ENCODE data around the gene DLGAP1. TPM values are rescaled to one million over a fixed set of nuclear protein-coding genes. Genes with fewer than 3 reads are reported as not detected.

DLGAP1 gene
- total and polyA plus RNA-seq, 7 experiments from 2014 or later, result 0.32 to 1.0 TPM; not detected in 5

- intact Hi-C loops (cut with micrococcal nuclease), result loop anchor here (2.0 to 10.0 kb wide), 5 partner anchors 29 to 1701 kb away; partner anchors contain the start of genes METTL4 (in 1 of the 2) and NDC80 (in 1 of the 2)
- peaks cover 0 to 24% (median 6%) of the 10 kb centered on the region in 5 donors for H3K36me3 Mint-ChIP-seq
- ChIA-PET POLR2A (interaction anchor here (0.6 to 5.8 kb wide), 19 partner anchors 7 to 633 kb away, joined by 3 to 109 read pairs (median 8); partner anchors contain the start of genes MYL12A, MYL12B and TGIF1), CTCF (interaction anchor here (0.6 to 4.0 kb wide), 14 partner anchors 10 to 584 kb away, joined by 3 to 35 read pairs (median 6); no protein-coding TSS in a partner anchor)
- Histone ChIP-seq H3K36me3 (ENCODE audit: control insufficient read depth in 2 of 3, insufficient read depth in 3 of 3, low read length in 3 of 3) (no peaks in the 10 kb centered on the region), H3K27ac (ENCODE audit: low read depth, low read length) (peak overlapping the region; percentile 89), H3K9me3 (ENCODE audit: control insufficient read depth in 2 of 3, low read length in 3 of 3) (no peaks in the 10 kb centered on the region), H3K4me3 (ENCODE audit: low read length) (peak overlapping the region; percentile 73), H3K27me3 (ENCODE audit: control insufficient read depth in 2 of 2, insufficient read depth in 2 of 2, low read length in 2 of 2) (no peaks in the 10 kb centered on the region), H3K4me1 (ENCODE audit: control insufficient read depth in 2 of 2, insufficient read depth in 2 of 2, low read length in 2 of 2) (peaks cover 31 to 40% of the 10 kb centered on the region in 2 donors)
- H3K4me3 Mint-ChIP-seq, result peak overlapping the region; percentile 84 to 97 (median 93)
- H3K27me3 Mint-ChIP-seq, result no peaks in the 10 kb centered on the region
- peak overlapping the region; percentile 98 to 100 (median 99) for H3K27ac Mint-ChIP-seq
- H3K9me3 Mint-ChIP-seq, result no peaks in the 10 kb centered on the region
- peak; percentile 21 for ATAC-seq
- peak in 2 of 9 donors; percentile 15 to 42 for DNase-seq
- H3K4me1 Mint-ChIP-seq, result peaks cover 32 to 66% (median 57%) of the 10 kb centered on the region in 7 donors
Observed at GRCh38 chr18:3595369-3596273, 859.5 kb downstream of the DLGAP1 start.

DNA sequence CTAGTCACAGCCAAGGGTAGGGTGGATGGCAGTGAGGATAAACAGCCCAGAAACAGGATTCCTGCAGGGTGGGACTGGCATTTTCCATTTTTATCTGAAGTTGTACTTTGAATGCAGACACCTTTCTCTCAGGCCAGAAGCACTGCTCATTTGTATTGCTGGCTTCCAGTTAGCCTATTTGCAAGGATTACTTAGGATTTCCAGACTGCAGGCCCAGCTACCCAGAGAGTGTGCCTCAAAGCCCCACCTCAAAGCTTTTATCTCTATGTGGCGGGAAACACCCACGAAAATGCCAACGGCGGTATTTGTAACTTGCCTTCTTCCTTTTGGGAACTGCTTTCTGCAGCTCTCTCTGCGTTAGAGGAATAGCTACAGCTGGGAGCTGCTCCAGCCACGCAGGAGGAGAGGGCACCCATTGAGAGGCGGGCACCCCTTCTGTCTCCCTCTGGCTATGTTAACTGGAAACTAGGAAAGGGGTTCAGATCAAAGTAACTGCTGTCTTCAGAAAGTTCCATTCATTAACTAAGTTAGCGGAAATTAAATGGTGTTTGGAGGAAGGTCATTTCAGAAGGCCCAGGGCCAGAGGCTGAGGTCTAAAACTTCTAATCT, 860.2 kb downstream of the DLGAP1 start:
- intact Hi-C loops (cut with micrococcal nuclease), result loop anchor here (1.0 to 10.0 kb wide), 20 partner anchors 9 to 1702 kb away; partner anchors contain the start of genes MYL12A (in 2 of the 2), LPIN2 (in 1 of the 2), METTL4 (in 1 of the 2) and MYL12B (in 1 of the 2)
- Histone ChIP-seq H3K9me3 (ENCODE audit: control insufficient read depth in 2 of 3, low read length in 3 of 3) (no peaks in the 10 kb centered on the region), H3K4me3 (ENCODE audit: low read length) (peak overlapping the region; percentile 73), H3K27ac (ENCODE audit: low read depth, low read length) (peak overlapping the region; percentile 89), H3K4me1 (ENCODE audit: control insufficient read depth in 2 of 2, insufficient read depth in 2 of 2, low read length in 2 of 2) (peaks cover 31 to 40% of the 10 kb centered on the region in 2 donors), H3K36me3 (ENCODE audit: control insufficient read depth in 2 of 3, insufficient read depth in 3 of 3, low read length in 3 of 3) (no peaks in the 10 kb centered on the region), H3K27me3 (ENCODE audit: control insufficient read depth in 2 of 2, insufficient read depth in 2 of 2, low read length in 2 of 2) (no peaks in the 10 kb centered on the region)
- CTCF ChIA-PET, result interaction anchor here (0.6 to 4.0 kb wide), 17 partner anchors 8 to 342 kb away, joined by 3 to 35 read pairs (median 5); no protein-coding TSS in a partner anchor
- no peak for ATAC-seq
- POLR2A ChIA-PET, result interaction anchor here (0.6 to 5.8 kb wide), 25 partner anchors 8 to 1700 kb away, joined by 3 to 109 read pairs (median 7); partner anchors contain the start of genes MYL12A, MYL12B, TGIF1 and ZBTB14
- Mint-ChIP-seq H3K36me3 (peaks cover 0 to 24% (median 6%) of the 10 kb centered on the region in 5 donors), H3K27me3 (no peaks in the 10 kb centered on the region), H3K4me1 (peaks cover 32 to 66% (median 57%) of the 10 kb centered on the region in 7 donors), H3K27ac (peak overlapping the region; percentile 98 to 100 (median 99)), H3K4me3 (peak overlapping the region; percentile 84 to 97 (median 93)), H3K9me3 (no peaks in the 10 kb centered on the region)
- peak in 5 of 9 donors; percentile 23 to 35 (median 34) for DNase-seq

DNA sequence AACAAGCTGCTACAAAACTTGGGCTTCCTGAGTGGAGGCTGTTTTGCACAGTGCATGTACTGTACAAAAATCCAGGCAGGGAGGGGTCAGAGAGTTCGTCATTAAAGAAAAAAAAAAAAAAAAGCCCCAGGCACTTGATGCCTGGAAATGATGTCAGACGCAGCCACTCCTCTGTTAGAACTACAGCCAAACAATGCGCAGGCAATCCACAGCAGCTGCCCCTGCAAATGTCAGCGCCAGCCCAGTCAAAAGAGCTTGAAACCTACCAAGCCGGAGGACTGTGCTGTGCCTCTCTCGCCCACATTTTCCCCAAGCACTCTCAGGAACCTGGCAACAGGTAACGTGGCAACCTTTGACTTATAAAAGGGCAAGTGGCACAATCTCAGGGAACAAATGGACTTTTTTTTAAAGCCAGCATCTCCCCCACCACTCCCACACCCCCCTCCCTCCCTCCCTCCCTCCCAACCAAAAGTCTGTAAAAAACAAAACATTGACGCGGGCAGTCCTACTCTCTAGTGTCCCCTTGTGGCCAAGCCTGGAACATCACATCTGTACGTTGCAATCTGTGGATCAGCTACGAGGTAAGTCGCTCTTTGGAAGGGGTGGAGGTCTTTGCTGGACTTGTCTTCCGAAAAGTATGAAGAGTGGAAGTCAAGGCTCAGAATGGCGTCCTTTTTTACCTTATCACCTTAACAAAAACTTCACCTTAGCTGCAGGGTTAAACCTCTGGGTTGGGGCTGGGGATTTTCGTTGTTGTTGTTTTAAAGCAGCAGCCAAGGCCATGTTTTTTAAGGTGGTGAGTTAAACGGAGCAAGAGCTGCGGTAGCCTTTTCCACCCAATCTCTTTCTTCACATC, 861.0 kb downstream of the DLGAP1 start:
- peaks cover 32 to 66% (median 57%) of the 10 kb centered on the region in 7 donors for H3K4me1 Mint-ChIP-seq
- CTCF ChIA-PET, result interaction anchor here (0.5 to 4.0 kb wide), 23 partner anchors 9 to 342 kb away, joined by 3 to 35 read pairs (median 4); no protein-coding TSS in a partner anchor

GRCh38 chr18:3593381-3593903, 861.7 kb downstream of the DLGAP1 start:
- POLR2A ChIA-PET, result interaction anchor here (0.6 to 5.8 kb wide), 21 partner anchors 8 to 1704 kb away, joined by 3 to 109 read pairs (median 8); partner anchors contain the start of genes MYL12A, MYL12B, SMCHD1 and TGIF1
- H3K27me3 ChIP-seq (ENCODE audit: control insufficient read depth in 2 of 2, insufficient read depth in 2 of 2, low read length in 2 of 2), result no peaks in the 10 kb centered on the region
- CTCF ChIA-PET, result interaction anchor here (0.6 to 4.0 kb wide), 14 partner anchors 8 to 341 kb away, joined by 3 to 35 read pairs (median 6); no protein-coding TSS in a partner anchor
- peak overlapping the region; percentile 73 for H3K4me3 ChIP-seq (ENCODE audit: low read length)
- no peaks in the 10 kb centered on the region for H3K9me3 Mint-ChIP-seq
- no peaks in the 10 kb centered on the region for H3K36me3 ChIP-seq (ENCODE audit: control insufficient read depth in 2 of 3, insufficient read depth in 3 of 3, low read length in 3 of 3)
- H3K27ac Mint-ChIP-seq, result peak overlapping the region; percentile 98 to 100 (median 99)
- peaks cover 32 to 66% (median 57%) of the 10 kb centered on the region in 7 donors for H3K4me1 Mint-ChIP-seq
- peaks cover 0 to 24% (median 6%) of the 10 kb centered on the region in 5 donors for H3K36me3 Mint-ChIP-seq
- ATAC-seq (no peak), DNase-seq (peak in 2 of 9 donors; percentile 26 to 32)
- intact Hi-C loops (cut with micrococcal nuclease), result loop anchor here (5.0 to 10.0 kb wide), 5 partner anchors 331 to 1019 kb away; partner anchors contain the start of genes METTL4 (in 1 of the 2), MYL12B (in 1 of the 2) and NDC80 (in 1 of the 2)
- no peaks in the 10 kb centered on the region for H3K9me3 ChIP-seq (ENCODE audit: control insufficient read depth in 2 of 3, low read length in 3 of 3)
- no peaks in the 10 kb centered on the region for H3K27me3 Mint-ChIP-seq
- peak overlapping the region; percentile 89 for H3K27ac ChIP-seq (ENCODE audit: low read depth, low read length)
- peak overlapping the region; percentile 84 to 97 (median 93) for H3K4me3 Mint-ChIP-seq
- peaks cover 31 to 40% of the 10 kb centered on the region in 2 donors for H3K4me1 ChIP-seq (ENCODE audit: control insufficient read depth in 2 of 2, insufficient read depth in 2 of 2, low read length in 2 of 2)

More for the DNA sequence above, 861.0 kb downstream of the DLGAP1 start:
- intact Hi-C loops (cut with micrococcal nuclease), result loop anchor here (1.0 to 10.0 kb wide), 20 partner anchors 8 to 1703 kb away; partner anchors contain the start of genes MYL12A (in 2 of the 2), LPIN2 (in 1 of the 2), METTL4 (in 1 of the 2) and MYL12B (in 1 of the 2)
- Histone ChIP-seq H3K4me3 (ENCODE audit: low read length) (peak overlapping the region; percentile 73), H3K27me3 (ENCODE audit: control insufficient read depth in 2 of 2, insufficient read depth in 2 of 2, low read length in 2 of 2) (no peaks in the 10 kb centered on the region), H3K9me3 (ENCODE audit: control insufficient read depth in 2 of 3, low read length in 3 of 3) (no peaks in the 10 kb centered on the region), H3K36me3 (ENCODE audit: control insufficient read depth in 2 of 3, insufficient read depth in 3 of 3, low read length in 3 of 3) (no peaks in the 10 kb centered on the region), H3K4me1 (ENCODE audit: control insufficient read depth in 2 of 2, insufficient read depth in 2 of 2, low read length in 2 of 2) (peaks cover 31 to 40% of the 10 kb centered on the region in 2 donors), H3K27ac (ENCODE audit: low read depth, low read length) (peak overlapping the region; percentile 89)
- peak; percentile 71 to 96 (median 93) for DNase-seq
- Mint-ChIP-seq H3K4me3 (peak overlapping the region; percentile 84 to 97 (median 93)), H3K27ac (peak overlapping the region; percentile 98 to 100 (median 99)), H3K36me3 (peaks cover 0 to 24% (median 6%) of the 10 kb centered on the region in 5 donors), H3K27me3 (no peaks in the 10 kb centered on the region), H3K9me3 (no peaks in the 10 kb centered on the region)
- ATAC-seq, result peak; percentile 82
- POLR2A ChIA-PET, result interaction anchor here (0.5 to 5.8 kb wide), 31 partner anchors 9 to 1703 kb away, joined by 3 to 109 read pairs (median 6); partner anchors contain the start of genes MYL12A, MYL12B, SMCHD1 and TGIF1

DNA sequence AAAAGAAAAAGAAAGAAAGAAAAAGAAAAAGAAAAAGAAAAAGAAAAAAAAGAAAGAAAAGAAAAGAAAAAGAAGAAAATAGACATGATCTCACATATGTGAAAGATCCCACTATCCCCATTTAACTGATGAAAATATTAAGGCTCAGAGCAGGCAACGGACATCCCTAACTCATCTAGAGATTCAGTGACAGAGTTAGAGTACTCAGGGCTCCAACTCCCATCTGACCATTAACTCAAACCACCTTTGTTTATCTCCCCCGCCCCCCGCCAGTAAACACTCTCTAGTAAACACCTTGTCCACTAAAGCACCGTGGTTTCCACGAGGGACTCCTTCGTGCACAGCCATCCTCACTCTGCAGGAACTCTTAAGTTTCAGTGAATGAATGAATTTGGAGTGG, 862.2 kb downstream of the DLGAP1 start:
- DNase-seq (no peak), ATAC-seq (no peak)
- Mint-ChIP-seq H3K27me3 (no peaks in the 10 kb centered on the region), H3K9me3 (no peaks in the 10 kb centered on the region), H3K36me3 (peaks cover 0 to 23% (median 6%) of the 10 kb centered on the region in 5 donors), H3K4me3 (peak overlapping the region in 9 of 10 donors; percentile 84 to 97 (median 93)), H3K27ac (peak overlapping the region; percentile 98 to 100 (median 99)), H3K4me1 (peaks cover 32 to 63% (median 55%) of the 10 kb centered on the region in 7 donors)
- Histone ChIP-seq H3K27me3 (ENCODE audit: control insufficient read depth in 2 of 2, insufficient read depth in 2 of 2, low read length in 2 of 2) (no peaks in the 10 kb centered on the region), H3K4me3 (ENCODE audit: low read length) (peak overlapping the region; percentile 73), H3K36me3 (ENCODE audit: control insufficient read depth in 2 of 3, insufficient read depth in 3 of 3, low read length in 3 of 3) (no peaks in the 10 kb centered on the region), H3K4me1 (ENCODE audit: control insufficient read depth in 2 of 2, insufficient read depth in 2 of 2, low read length in 2 of 2) (peaks cover 31 to 40% of the 10 kb centered on the region in 2 donors), H3K27ac (ENCODE audit: low read depth, low read length) (peak overlapping the region; percentile 89), H3K9me3 (ENCODE audit: control insufficient read depth in 2 of 3, low read length in 3 of 3) (no peaks in the 10 kb centered on the region)
- intact Hi-C loops (cut with micrococcal nuclease), result loop anchor here (5.0 to 10.0 kb wide), 5 partner anchors 331 to 1018 kb away; partner anchors contain the start of genes METTL4 (in 1 of the 2), MYL12B (in 1 of the 2) and NDC80 (in 1 of the 2)
- ChIA-PET POLR2A (interaction anchor here (0.7 to 5.8 kb wide), 9 partner anchors 8 to 937 kb away, joined by 3 to 109 read pairs (median 33); partner anchors contain the start of genes MYL12A, MYL12B, SMCHD1 and TGIF1), CTCF (interaction anchor here (3.7 kb wide), 1 partner anchor 73 kb away, joined by 35 read pairs; no protein-coding TSS in a partner anchor)

Measured in naive thymus-derived CD4-positive, alpha-beta T cell (primary cell).